Subcutaneous adipose tissue (tissue), 4 donors: ENCODE measurements around the gene LZTS2. TPM values are rescaled to one million over a fixed set of nuclear protein-coding genes. Genes with fewer than 3 reads are reported as not detected.

Experiments
- total RNA-seq, 4 donors: library from RNA; depleted of rRNA; stranded (reverse); fragments of >200 nt; gene quantifications; one replicate each; pipeline ENCODE4 v1.1.0, GENCODE V29; 2016
- TF ChIP-seq, protein P1 (sequence below): fragments of 450-650 bp; IDR thresholded peaks from one replicate; pipeline ENCODE4 v1.5.1; 2016; ENCODE audit warnings: low read depth, mild to moderate bottlenecking, control low read depth, antibody characterized with exemption, moderate library complexity

Gene LZTS2
- total RNA-seq, result 100 to 1,000 TPM in 1 of 4 donors, 10 to 100 TPM in 3; 27.4 to 130 (median 45.2) TPM

GRCh38 chr10:100999742-101000126 is at the start of gene LZTS2:
Gene LZTS2 (plus strand): TSS chr10:100999808. CDS start chr10:101002539, 2,731 bp downstream.
- TF ChIP-seq, protein P1, sequence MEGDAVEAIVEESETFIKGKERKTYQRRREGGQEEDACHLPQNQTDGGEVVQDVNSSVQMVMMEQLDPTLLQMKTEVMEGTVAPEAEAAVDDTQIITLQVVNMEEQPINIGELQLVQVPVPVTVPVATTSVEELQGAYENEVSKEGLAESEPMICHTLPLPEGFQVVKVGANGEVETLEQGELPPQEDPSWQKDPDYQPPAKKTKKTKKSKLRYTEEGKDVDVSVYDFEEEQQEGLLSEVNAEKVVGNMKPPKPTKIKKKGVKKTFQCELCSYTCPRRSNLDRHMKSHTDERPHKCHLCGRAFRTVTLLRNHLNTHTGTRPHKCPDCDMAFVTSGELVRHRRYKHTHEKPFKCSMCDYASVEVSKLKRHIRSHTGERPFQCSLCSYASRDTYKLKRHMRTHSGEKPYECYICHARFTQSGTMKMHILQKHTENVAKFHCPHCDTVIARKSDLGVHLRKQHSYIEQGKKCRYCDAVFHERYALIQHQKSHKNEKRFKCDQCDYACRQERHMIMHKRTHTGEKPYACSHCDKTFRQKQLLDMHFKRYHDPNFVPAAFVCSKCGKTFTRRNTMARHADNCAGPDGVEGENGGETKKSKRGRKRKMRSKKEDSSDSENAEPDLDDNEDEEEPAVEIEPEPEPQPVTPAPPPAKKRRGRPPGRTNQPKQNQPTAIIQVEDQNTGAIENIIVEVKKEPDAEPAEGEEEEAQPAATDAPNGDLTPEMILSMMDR, result no peak

GRCh38 chr10:100960251-100960650 is 39.4 kb upstream of the LZTS2 start:
- TF ChIP-seq, protein P1, result no peak

- TF ChIP-seq, protein P1, result no peak
Measured at GRCh38 chr10:100962351-100963080, 37.1 kb upstream of the LZTS2 start.

GRCh38 chr10:100963826-100964225 is 35.8 kb upstream of the LZTS2 start:
- TF ChIP-seq, protein P1, result no peak

DNA sequence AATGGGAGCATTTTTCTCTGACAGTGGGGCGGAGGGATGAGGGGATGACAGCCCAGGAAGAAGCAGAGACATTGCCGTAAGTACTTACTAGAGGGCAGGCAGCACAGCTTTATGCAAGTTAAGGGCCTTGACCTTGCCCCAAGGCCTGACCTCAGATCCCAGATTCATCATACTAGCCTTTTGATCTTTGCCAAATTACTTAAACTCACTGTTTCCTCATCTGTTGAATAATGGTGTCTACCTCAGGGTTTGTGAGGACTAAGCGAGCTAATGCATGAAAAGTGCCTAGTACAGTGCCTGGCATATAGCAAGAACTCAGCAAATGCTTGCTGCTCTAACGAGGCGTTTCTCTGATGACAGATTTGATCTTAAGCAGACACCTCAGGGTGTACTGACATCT is 33.8 kb upstream of the LZTS2 start:
- TF ChIP-seq, protein P1, result no peak

DNA sequence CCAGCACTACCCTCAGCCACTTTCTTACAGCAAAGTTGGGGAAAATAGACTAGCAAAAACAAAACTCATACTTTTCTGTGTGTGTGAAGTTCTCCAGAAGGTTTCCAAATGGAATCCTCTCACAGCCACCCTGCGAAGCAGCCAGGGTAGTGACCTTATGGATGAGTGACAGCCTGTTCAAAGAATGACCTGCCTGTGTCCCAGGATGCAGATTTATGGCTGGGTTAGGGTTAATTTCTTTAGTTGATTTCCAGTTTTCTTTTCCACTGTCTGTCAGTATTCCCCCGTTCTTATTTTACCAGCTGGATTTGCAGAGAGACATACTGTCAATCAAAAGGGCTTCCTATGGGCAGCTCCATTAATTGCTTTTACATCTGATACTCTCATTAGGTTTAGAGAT is 32.7 kb upstream of the LZTS2 start:
- TF ChIP-seq, protein P1, result no peak

DNA sequence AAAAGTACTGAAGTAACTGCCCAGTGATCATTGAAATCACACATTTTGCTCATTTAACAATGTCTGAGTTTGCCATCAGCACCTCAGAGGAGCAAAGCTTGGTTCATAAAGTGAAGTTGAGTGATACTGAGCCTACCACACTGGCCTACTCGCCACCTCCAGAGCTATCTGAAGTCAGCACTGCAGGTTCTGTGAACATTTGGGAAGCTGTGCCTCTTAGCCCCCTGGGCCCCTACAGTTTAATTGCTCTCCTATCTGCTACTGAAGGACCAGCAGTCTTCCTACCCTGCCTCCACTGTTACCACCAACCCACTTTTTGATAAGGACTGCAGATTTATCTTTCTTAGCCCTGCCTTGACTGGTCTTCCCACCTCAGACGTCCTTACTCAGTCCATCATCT is 32.3 kb upstream of the LZTS2 start:
- TF ChIP-seq, protein P1, result no peak
